GM12878 (cell line): ENCODE data around the gene MOCOS. TPM values are rescaled to one million over a fixed set of nuclear protein-coding genes. Genes with fewer than 3 reads are reported as not detected.

ENCODE experiments used
- ATAC-seq: fragments of 200-7000 bp; cut with Tn5 transposase; 3 replicates; pipeline ENCODE4 v1.9.1; 2020; ENCODE audit warnings: mild to moderate bottlenecking, moderate library complexity
- BruUV-seq: library from RNA; stranded (reverse); fragments of 400-500 nt; replicated peaks from 2 replicates; lab custom pipeline; 2021; lab: Mats Ljungman, UMichigan
- CTCF ChIA-PET: fragments of 300-600 bp; sonication (Branson Sonifier 250); formaldehyde crosslinking; extraction: SDS; loops from one replicate; lab custom pipeline; 2021; ENCODE audit warnings: inconsistent platforms; lab: Yijun Ruan, JAX
- POLR2A ChIA-PET: fragments of 350-600 bp; formaldehyde crosslinking; extraction: SDS; loops from one replicate; lab custom pipeline; 2021; ENCODE audit warnings: inconsistent platforms; lab: Charles Lee
- RAD21 ChIA-PET: fragments of 300-600 bp; sonication (Branson Sonifier 250); formaldehyde crosslinking; loops from one replicate; lab custom pipeline; 2023; ENCODE audit warnings: antibody characterized with exemption; ENCODE audit not compliant: unreplicated experiment; lab: Charles Lee
- SMC1A ChIA-PET: fragments of 300-600 bp; sonication (Branson Sonifier 250); formaldehyde crosslinking; loops from one replicate; lab custom pipeline; 2023; ENCODE audit not compliant: unreplicated experiment, uncharacterized antibody; lab: Charles Lee
- DNase-seq: peaks from one replicate; pipeline ENCODE4 v3.0.0-alpha.2; 2011; ENCODE audit warnings: low read depth, low spot score
- FAIRE-seq: peaks from 3 replicates; lab custom pipeline; 2011; peaks lifted over from hg19 to GRCh38; lab: Jason Lieb, UNC
- H2AFZ ChIP-seq: 2 replicates; pipeline ENCODE4 v1.6.0; 2011; ENCODE audit warnings: low read depth, low read length, control low read depth; ENCODE audit not compliant: control insufficient read depth
- H3K27ac ChIP-seq: 2 replicates; pipeline ENCODE4 v1.5.1; 2011; ENCODE audit warnings: control low read depth; ENCODE audit not compliant: control insufficient read depth, insufficient read depth
- H3K27me3 ChIP-seq, 2 experiments: replicated peaks in 1 of 2; 2 replicates each; pipeline versions ENCODE4 v1.6.0 to v1.6.1; 2011; ENCODE audit warnings: low read length in 1 of 2; ENCODE audit not compliant: control insufficient read depth in 2 of 2, insufficient read depth in 2 of 2
- H3K36me3 ChIP-seq, 2 experiments: 2 replicates each; pipeline ENCODE4 v1.5.1; 2011; ENCODE audit warnings: low read length in 1 of 2; ENCODE audit not compliant: control insufficient read depth in 2 of 2, insufficient read depth in 2 of 2
- H3K4me1 ChIP-seq: 2 replicates; pipeline ENCODE4 v1.6.1; 2011; ENCODE audit warnings: mild to moderate bottlenecking, low read length, moderate library complexity, mixed read lengths; ENCODE audit not compliant: control insufficient read depth, insufficient read depth
- H3K4me2 ChIP-seq: 2 replicates; pipeline ENCODE4 v1.6.0; 2011; ENCODE audit warnings: control low read depth; ENCODE audit not compliant: control insufficient read depth, insufficient read depth
- H3K4me3 ChIP-seq: fragments of 200-600 bp; sonication (generic); 2 replicates; pipeline ENCODE4 v1.5.1; 2016
- H3K79me2 ChIP-seq: 2 replicates; pipeline ENCODE4 v1.6.0; 2011; ENCODE audit warnings: low read length; ENCODE audit not compliant: control insufficient read depth, insufficient read depth
- H3K9ac ChIP-seq: 2 replicates; pipeline ENCODE4 v1.8.0; 2011; ENCODE audit warnings: low read length, control low read depth, mixed read lengths; ENCODE audit not compliant: control insufficient read depth, insufficient read depth
- H3K9me3 ChIP-seq: replicated peaks from 3 replicates; pipeline ENCODE4 v1.5.1; 2011; ENCODE audit warnings: mild to moderate bottlenecking, low read length; ENCODE audit not compliant: control insufficient read depth, insufficient read depth
- H4K20me1 ChIP-seq: 2 replicates; pipeline ENCODE4 v1.6.0; 2011; ENCODE audit not compliant: control insufficient read depth, insufficient read depth
- CHD4 ChIP-seq: fragments of 200-600 bp; sonication (generic); IDR thresholded peaks from 2 replicates; pipeline ENCODE4 v1.6.1; 2016; ENCODE audit warnings: mild to moderate bottlenecking
- EED ChIP-seq: sonication (generic); IDR thresholded peaks from 2 replicates; pipeline ENCODE4 v1.6.1; 2016; ENCODE audit warnings: antibody characterized with exemption, low read depth
- ESRRA ChIP-seq: IDR thresholded peaks from 2 replicates; pipeline ENCODE4 v1.6.1; 2012; ENCODE audit warnings: mild to moderate bottlenecking, low read length, improper control_type of control experiment
- FOS ChIP-seq: IDR thresholded peaks from 3 replicates; pipeline ENCODE4 v1.6.1; 2011; ENCODE audit warnings: borderline replicate concordance; ENCODE audit not compliant: insufficient read length; ENCODE audit errors: extremely low read depth
- FOXM1 ChIP-seq: IDR thresholded peaks from 2 replicates; pipeline ENCODE4 v1.6.1; 2012; ENCODE audit warnings: low read depth, mild to moderate bottlenecking, inconsistent platforms, low read length, moderate library complexity
- KAT2A ChIP-seq: conservative IDR thresholded peaks from 2 replicates; pipeline ENCODE4 v1.6.1; 2011; ENCODE audit warnings: low read depth, low read length; ENCODE audit not compliant: control insufficient read depth
- MEF2B ChIP-seq: fragments of 450-650 bp; IDR thresholded peaks from 2 replicates; pipeline ENCODE4 v1.6.1; 2018; ENCODE audit warnings: mild to moderate bottlenecking, moderate library complexity; ENCODE audit not compliant: partially characterized antibody, poor library complexity, severe bottlenecking
- MXI1 ChIP-seq: fragments of 150-350 bp; IDR thresholded peaks from 2 replicates; pipeline ENCODE4 v1.6.1; 2011; ENCODE audit warnings: low read depth, mild to moderate bottlenecking, inconsistent platforms, low read length, improper control_type of control experiment
- NR2C1 ChIP-seq: fragments of 450-650 bp; IDR thresholded peaks from 2 replicates; pipeline ENCODE4 v1.6.1; 2017; ENCODE audit warnings: antibody characterized with exemption, mild to moderate bottlenecking, moderate library complexity
- NRF1 ChIP-seq: conservative IDR thresholded peaks from 2 replicates; pipeline ENCODE4 v1.6.1; 2011; ENCODE audit warnings: mild to moderate bottlenecking, low read depth, low read length, improper control_type of control experiment
- POLR2A ChIP-seq: IDR thresholded peaks from 2 replicates; pipeline ENCODE4 v1.6.1; 2011; ENCODE audit warnings: low read depth, mild to moderate bottlenecking, low read length
- RBBP5 ChIP-seq: fragments of 200-600 bp; sonication (generic); conservative IDR thresholded peaks from 2 replicates; pipeline ENCODE4 v1.6.1; 2016
- SMARCA5 ChIP-seq: fragments of 450-650 bp; IDR thresholded peaks from 2 replicates; pipeline ENCODE4 v1.6.1; 2017; ENCODE audit warnings: mild to moderate bottlenecking
- SPI1 ChIP-seq: IDR thresholded peaks from 2 replicates; pipeline ENCODE4 v1.6.1; 2011; ENCODE audit warnings: low read depth, mild to moderate bottlenecking, low read length, moderate library complexity, borderline replicate concordance; ENCODE audit not compliant: insufficient read depth
- ZNF24 ChIP-seq: fragments of 450-650 bp; IDR thresholded peaks from 2 replicates; pipeline ENCODE4 v1.6.1; 2017; ENCODE audit warnings: antibody characterized with exemption, mild to moderate bottlenecking
- ZNF622 ChIP-seq: fragments of 450-650 bp; IDR thresholded peaks from 2 replicates; pipeline ENCODE4 v1.6.1; 2017; ENCODE audit warnings: mild to moderate bottlenecking, inconsistent platforms
- ZZZ3 ChIP-seq: IDR thresholded peaks from 2 replicates; pipeline ENCODE4 v1.6.1; 2011; ENCODE audit warnings: low read depth; ENCODE audit not compliant: control insufficient read depth, insufficient read length
- WGBS: methylation state at CpG from one replicate; pipeline ENCODE4 v1.1.6; 2016; ENCODE audit warnings: low lambda C conversion rate; ENCODE audit not compliant: insufficient replicate concordance, insufficient coverage; ENCODE audit errors: missing lambda C conversion rate; 5-methylcytosine and 5-hydroxymethylcytosine counted together
- in situ Hi-C: fragments of 300-500 bp; cut with MboI; formaldehyde crosslinking; loops from 9 replicates; pipeline ENCODE4 v1.14.3; 2018; ENCODE audit warnings: mixed read lengths
- intact Hi-C: fragments of 100-400 bp; cut with micrococcal nuclease; formaldehyde crosslinking; loops from one replicate; pipeline ENCODE4 v1.14.2; 2022; ENCODE audit not compliant: unreplicated experiment
- polyA plus RNA-seq, 11 experiments: library from polyadenylated mRNA; depleted of rRNA in 4 of 11; unstranded in 6 of 11; stranded (reverse) in 5 of 11; fragments of >200 nt; fragmentation: Nextera tagmentation in 4 of 11; fragmentation: Illumina TruSeq in 1 of 11; extraction: Ambion mirVana in 4 of 11; extraction: Trizol in 1 of 11; gene quantifications; 1 replicate in 1 of 11; 2 replicates in 10 of 11; pipeline versions ENCODE4 v1.2.1 to v1.2.3, GENCODE V29; 2011 to 2016; ENCODE audit warnings: inconsistent platforms in 2 of 11, missing spikeins in 2 of 11, low read depth in 1 of 11
- total RNA-seq, 4 experiments: library from RNA; depleted of rRNA in 3 of 4; stranded (reverse); fragments of >200 nt in 3 of 4; fragmentation: Illumina TruSeq in 1 of 4; extraction: Trizol in 1 of 4; gene quantifications; 2 replicates each; pipeline versions ENCODE4 v1.2.1 to v1.2.3, GENCODE V29; 2013 to 2021
- TF ChIP-seq, protein P1 (sequence below): IDR thresholded peaks from 2 replicates; pipeline ENCODE4 v1.6.1; 2012; ENCODE audit warnings: low read depth, low read length, improper control_type of control experiment

Gene MOCOS
- total and polyA plus RNA-seq, 10 of the 15 experiments (the other 5 are each of a cell fraction or from before 2014, with no cell fraction given): 0.16 to 0.56 (median 0.33) TPM

DNA sequence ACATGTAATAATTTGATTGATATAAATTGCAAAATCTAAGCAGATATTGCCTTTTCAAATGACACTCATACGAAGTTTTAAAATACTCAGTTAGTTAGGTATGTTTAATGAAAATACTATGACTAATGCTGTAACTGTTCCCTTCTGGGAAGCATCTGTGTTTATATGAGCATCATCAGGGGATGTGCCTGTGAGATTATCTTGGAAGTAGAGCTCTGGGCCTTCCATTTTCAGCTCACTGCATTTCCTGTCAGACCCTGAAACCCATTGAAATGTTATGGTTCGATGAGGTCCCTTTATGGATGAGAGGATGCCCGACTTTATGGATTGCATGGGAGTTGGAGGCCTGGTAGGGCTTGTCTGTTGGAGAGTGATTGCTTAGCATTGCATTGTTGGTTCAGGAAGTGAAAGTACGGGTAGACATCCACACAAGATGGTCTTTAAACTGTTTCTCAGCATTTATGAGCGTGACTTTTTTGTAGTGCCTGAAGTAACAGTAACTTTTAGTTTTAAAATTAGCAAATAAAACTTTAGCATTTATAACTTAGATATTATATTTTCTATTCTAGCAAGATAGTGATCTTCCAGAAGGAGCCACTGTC lies 28.9 kb upstream of the MOCOS start:
- 97% methylated on average over 5 of the region's 5 CpGs for WGBS
- DNase-seq: no peak
- Histone ChIP-seq H3K36me3 (peaks cover 6 to 18% of the 10 kb centered on the region in 2 experiments), H3K27ac (no peak overlapping the region), H3K79me2 (no peaks in the 10 kb centered on the region), H3K27me3 (no peaks in the 10 kb centered on the region), H4K20me1 (no peaks in the 10 kb centered on the region), H2AFZ (no peak overlapping the region), H3K9me3 (no peaks in the 10 kb centered on the region), H3K9ac (no peak overlapping the region), H3K4me3 (no peak overlapping the region), H3K4me2 (no peak overlapping the region), H3K4me1 (no peaks in the 10 kb centered on the region)
- intact Hi-C loops (no loop called here), in situ Hi-C loops (no loop called here)
- BruUV-seq: no TSS peak
- no peak for ATAC-seq
- no peak for FAIRE-seq
- ChIA-PET CTCF (interaction anchor here (0.7 to 1.2 kb wide), 3 partner anchors 111 to 128 kb away, joined by 3 to 4 read pairs (median 3); no protein-coding TSS in a partner anchor), SMC1A (interaction anchor here (0.6 to 1.6 kb wide), 5 partner anchors 9 to 353 kb away, joined by 3 to 7 read pairs (median 4); no protein-coding TSS in a partner anchor), POLR2A (interaction anchor here (0.7 kb wide), 1 partner anchor 481 kb away, joined by 4 read pairs; no protein-coding TSS in a partner anchor)
- TF ChIP-seq NRF1: no peak
- TF ChIP-seq SPI1: 0 out of 2 replicates have a peak, but pooled peaks have one; percentile 3
- TF ChIP-seq, all 136 proteins: peak for 1
- RAD21 ChIA-PET: no interaction called here

DNA sequence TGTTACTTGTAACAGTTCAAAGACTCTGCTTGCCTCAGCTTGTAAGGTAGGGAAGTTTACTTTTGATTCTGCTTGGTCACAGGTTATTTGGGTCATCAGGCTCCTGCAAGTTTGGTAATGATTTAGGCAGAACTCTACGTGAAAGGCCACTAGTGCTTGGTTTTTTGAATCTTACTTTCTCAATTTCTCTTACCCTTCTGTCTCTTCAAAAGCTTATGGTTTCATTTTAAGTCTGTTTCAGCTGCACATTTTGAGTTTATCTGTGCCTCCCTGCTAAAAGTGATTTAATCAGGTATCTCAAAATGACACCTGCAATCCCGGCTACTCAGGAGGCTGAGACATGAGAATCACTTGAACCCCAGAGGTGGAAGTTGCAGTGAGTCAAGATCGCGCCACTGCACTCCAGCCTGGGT lies 26.3 kb upstream of the MOCOS start:
- no peak overlapping the region for H2AFZ ChIP-seq
- no peaks in the 10 kb centered on the region for H3K27me3 ChIP-seq
- DNase-seq (no peak), FAIRE-seq (no peak), ATAC-seq (no peak)
- peaks cover 6 to 29% of the 10 kb centered on the region in 2 experiments for H3K36me3 ChIP-seq
- intact Hi-C loops: no loop called here
- no peaks in the 10 kb centered on the region for H3K9me3 ChIP-seq
- ChIA-PET SMC1A (interaction anchor here (0.8 kb wide), 2 partner anchors 33 to 66 kb away, joined by 3 read pairs; no protein-coding TSS in a partner anchor), CTCF (interaction anchor here (0.6 to 1.7 kb wide), 4 partner anchors 10 to 1344 kb away, joined by 3 to 4 read pairs (median 4); no protein-coding TSS in a partner anchor), POLR2A (no interaction called here), RAD21 (no interaction called here)
- in situ Hi-C loops: no loop called here
- H3K79me2 ChIP-seq: no peaks in the 10 kb centered on the region
- no peak overlapping the region for H3K9ac ChIP-seq
- WGBS: 24% methylated on average over 4 of the region's 4 CpGs
- H3K4me2 ChIP-seq: no peak overlapping the region
- no peaks in the 10 kb centered on the region for H4K20me1 ChIP-seq
- BruUV-seq: no TSS peak
- no peak overlapping the region for H3K4me3 ChIP-seq
- no peaks in the 10 kb centered on the region for H3K4me1 ChIP-seq
- no peak overlapping the region for H3K27ac ChIP-seq
- TF ChIP-seq, protein P1, sequence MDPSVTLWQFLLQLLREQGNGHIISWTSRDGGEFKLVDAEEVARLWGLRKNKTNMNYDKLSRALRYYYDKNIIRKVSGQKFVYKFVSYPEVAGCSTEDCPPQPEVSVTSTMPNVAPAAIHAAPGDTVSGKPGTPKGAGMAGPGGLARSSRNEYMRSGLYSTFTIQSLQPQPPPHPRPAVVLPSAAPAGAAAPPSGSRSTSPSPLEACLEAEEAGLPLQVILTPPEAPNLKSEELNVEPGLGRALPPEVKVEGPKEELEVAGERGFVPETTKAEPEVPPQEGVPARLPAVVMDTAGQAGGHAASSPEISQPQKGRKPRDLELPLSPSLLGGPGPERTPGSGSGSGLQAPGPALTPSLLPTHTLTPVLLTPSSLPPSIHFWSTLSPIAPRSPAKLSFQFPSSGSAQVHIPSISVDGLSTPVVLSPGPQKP: no peak
- TF ChIP-seq KAT2A (no peak), ESRRA (no peak), CHD4 (no peak), SMARCA5 (no peak), MEF2B (no peak), MXI1 (no peak), NR2C1 (no peak), RBBP5 (no peak), ZNF24 (no peak), FOXM1 (no peak), ZZZ3 (no peak), EED (no peak), FOS (no peak), ZNF622 (no peak), POLR2A (no peak)
